GM08714 (cell line): ENCODE results near the gene GPR137C.

Experiments used
- H3K4me3 ChIP-seq: fragments of 200-500 bp; sonication (Bioruptor generic); 2 replicates; pipeline ENCODE4 v1.5.1; 2014; ENCODE audit warnings: mild to moderate bottlenecking, low read length, inconsistent platforms
- ZNF274 ChIP-seq: IDR thresholded peaks from 2 replicates; pipeline ENCODE4 v1.6.1; 2012; ENCODE audit warnings: mild to moderate bottlenecking, low read depth, low read length

The GPR137C gene

DNA sequence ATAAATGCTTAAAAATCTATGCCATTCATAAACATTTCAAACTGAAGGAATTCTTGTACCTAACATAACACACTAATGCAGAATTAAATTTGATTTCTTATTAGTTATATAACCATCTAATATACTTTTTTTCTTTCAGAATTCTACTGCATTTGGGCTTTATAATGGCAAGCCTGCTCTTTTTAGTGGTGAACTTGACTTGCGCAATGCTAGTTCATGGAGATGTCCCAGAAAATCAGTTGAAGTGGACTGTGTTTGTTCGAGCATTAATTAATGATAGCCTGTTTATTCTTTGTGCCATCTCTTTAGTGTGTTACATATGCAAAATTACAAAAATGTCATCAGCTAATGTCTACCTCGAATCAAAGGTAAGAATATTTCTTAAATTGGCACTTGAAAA lies 47.3 kb downstream of the GPR137C start:
- no peak overlapping the region for H3K4me3 ChIP-seq
- TF ChIP-seq ZNF274, result no peak

DNA sequence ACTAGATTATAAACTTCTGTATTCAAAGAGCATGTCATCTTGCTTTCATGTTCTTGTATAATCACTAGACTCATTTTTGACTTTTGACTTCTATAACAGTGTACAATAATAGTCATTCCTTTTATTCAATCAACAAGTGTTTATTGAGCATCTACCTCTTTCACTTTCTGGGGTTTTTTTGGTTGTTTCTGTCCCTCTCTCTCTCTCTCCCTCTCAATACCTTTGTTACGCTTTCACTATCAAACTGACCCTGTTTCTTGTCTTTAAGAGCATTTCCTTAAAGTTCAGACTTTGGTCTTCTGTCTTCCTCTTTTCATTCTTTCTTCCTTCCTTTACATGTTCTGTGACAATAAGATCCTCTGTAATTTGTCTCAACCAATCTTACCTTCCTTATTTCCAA lies 49.5 kb downstream of the GPR137C start:
- no peak overlapping the region for H3K4me3 ChIP-seq
- TF ChIP-seq ZNF274, result no peak

GRCh38 chr14:52607061-52607460 lies 54.4 kb downstream of the GPR137C start:
- no peak overlapping the region for H3K4me3 ChIP-seq
- no peak for TF ChIP-seq ZNF274

DNA sequence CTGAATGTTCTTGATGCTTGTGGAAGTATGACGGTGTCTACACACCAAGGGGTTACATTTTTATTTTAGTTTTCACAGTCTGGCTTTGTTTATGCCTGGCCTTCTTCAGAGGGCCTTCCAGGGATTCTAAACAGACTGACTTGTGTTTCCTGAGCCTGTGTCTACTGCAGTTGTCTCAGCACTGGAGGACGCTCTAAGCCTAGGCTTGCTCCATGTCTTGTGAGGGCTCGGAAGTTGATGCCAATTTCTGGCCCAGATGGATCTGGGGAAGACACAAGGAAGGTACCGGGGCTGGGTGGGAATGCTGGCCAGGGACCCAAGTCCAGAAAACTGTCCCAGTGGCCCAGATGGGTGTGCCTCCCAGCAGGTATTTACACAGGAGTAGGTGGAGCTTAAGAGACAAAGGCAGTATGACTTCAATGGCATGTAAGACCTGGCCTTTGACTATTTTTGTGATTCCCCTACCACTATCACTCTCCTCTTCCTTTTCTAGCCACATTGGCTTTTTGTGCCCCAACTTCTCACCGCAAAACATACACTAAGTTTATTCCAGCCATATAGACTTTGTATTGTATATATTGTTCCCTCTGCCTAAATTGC lies 56.9 kb downstream of the GPR137C start:
- no peak for TF ChIP-seq ZNF274
- no peak overlapping the region for H3K4me3 ChIP-seq

DNA sequence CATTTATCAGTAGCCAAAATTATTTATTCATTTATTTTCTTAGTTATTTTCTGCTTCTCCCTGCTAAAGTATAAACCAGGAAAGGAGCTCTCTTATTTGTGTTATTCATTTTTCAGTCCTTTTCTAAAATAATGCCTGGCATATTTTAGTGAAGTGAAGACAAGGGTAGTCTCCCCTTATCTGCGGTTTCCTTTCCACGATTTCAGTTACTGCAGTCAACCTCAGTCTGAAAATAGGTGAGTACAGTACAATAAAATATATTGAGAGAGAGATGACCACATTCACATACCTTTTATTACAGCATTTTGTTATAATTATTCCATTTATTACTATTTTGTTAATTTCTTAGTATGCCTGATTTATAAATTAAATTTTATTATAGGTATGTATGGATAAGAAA lies 57.6 kb downstream of the GPR137C start:
- TF ChIP-seq ZNF274, result no peak

GRCh38 chr14:52618602-52619001 lies 66.0 kb downstream of the GPR137C start:
- TF ChIP-seq ZNF274, result no peak

More for the DNA sequence above, 57.6 kb downstream of the GPR137C start:
- no peak overlapping the region for H3K4me3 ChIP-seq

GRCh38 chr14:52619687-52620086 lies 67.1 kb downstream of the GPR137C start:
- no peak overlapping the region for H3K4me3 ChIP-seq
- TF ChIP-seq ZNF274, result no peak

More at GRCh38 chr14:52618602-52619001, 66.0 kb downstream of the GPR137C start:
- H3K4me3 ChIP-seq, result no peak overlapping the region

GRCh38 chr14:52640137-52640536 lies 87.5 kb downstream of the GPR137C start:
- no peak for TF ChIP-seq ZNF274
- H3K4me3 ChIP-seq, result no peak overlapping the region

DNA sequence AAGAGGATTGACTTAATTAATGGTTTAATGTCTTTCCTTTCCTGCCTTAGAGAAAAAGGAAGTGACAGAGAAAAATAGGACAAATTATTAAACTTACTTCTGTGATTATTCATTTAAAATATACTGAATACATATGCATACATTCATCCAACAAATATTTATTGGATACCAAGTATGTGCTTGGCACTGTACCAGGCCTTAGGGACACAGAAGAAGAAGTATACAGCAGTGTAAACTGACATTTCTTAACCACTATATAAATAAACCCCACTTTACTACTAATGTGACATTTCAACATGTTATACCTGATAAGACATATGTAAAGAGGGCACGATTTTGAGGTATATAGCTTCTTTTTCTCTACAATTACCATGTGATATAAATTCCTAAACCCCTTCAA lies 89.1 kb downstream of the GPR137C start:
- TF ChIP-seq ZNF274, result no peak
- no peak overlapping the region for H3K4me3 ChIP-seq

DNA sequence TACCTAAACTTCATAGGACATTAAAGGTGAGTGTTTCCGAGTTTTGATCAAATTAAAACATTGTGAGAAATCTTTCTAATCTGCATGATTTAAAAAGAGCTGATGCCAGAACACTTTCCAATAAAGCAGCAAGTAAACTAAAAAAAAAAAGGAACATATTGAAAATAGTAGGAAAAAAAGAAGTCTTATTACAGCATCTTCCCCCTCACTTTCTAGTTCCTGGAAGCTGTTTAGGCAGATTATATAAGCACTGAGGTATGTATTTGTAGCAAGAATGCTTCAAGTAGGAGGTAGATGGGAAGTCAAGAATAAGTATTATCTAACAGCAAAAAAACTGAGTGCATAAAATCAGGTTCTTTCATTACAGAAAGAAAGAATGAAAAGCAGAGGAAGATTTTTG lies 96.9 kb downstream of the GPR137C start:
- H3K4me3 ChIP-seq, result no peak overlapping the region
- no peak for TF ChIP-seq ZNF274

DNA sequence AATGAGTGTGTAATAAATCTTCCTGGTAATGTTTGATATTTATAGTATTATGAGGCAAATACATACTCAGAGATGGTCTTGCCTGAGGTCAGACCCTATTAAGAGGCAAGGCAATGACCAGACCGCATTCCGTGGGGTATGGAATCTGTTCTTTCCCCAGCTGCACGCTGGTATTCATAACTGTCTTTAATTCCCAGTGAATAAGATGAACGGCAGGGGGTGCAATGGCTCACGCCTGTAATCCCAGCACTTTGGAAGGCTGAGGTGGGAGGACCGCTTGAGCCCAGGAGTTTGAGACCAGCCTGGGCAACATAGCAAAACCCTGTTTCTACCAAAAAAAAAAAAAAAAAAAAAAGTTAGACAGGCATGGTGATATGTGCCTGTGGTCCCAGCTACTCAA lies 98.1 kb downstream of the GPR137C start:
- TF ChIP-seq ZNF274, result no peak
- no peak overlapping the region for H3K4me3 ChIP-seq

DNA sequence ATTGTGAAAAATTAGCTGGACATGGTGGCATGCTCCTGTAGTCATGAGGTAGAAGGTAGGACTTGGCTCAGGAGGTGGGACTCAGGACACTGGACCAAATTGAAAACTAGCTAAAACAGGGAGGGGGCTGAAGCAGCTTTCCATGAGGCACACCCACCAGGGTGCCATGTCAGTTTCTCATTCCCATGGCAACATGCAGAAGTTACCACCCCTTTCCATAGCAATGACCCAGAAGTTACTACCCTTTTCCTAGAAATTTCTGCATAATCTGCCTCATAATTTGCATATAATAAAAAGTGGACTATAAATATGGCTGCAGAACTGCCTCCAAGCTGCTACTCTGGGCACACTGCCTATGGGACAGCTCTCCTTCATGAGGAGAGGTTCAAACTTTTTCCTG lies 104.3 kb downstream of the GPR137C start:
- TF ChIP-seq ZNF274, result no peak
- no peak overlapping the region for H3K4me3 ChIP-seq

- H3K4me3 ChIP-seq, result no peak overlapping the region
- no peak for TF ChIP-seq ZNF274
These were observed 107.7 kb downstream of the GPR137C start for GRCh38 chr14:52660325-52660724.

DNA sequence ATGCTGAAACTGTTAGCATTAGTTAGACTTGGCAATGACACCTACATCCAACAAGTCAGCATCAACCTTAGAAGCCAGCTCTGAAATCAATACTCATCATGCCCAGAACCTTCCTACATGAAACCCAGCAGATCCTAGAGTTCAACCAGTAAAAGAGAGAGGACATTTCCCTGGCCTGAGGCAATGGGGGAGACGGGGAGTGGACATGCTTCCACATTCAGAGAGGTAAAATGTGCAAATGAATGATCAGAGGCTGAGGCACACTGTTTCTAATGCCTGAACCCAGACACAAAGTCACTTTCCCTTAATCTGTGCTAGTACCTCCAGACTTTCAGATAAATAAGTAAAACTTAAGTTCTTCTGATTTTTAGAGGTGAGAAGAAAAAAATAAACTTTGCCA lies 108.2 kb downstream of the GPR137C start:
- no peak for TF ChIP-seq ZNF274
- no peak overlapping the region for H3K4me3 ChIP-seq

GRCh38 chr14:52661314-52661713 lies 108.7 kb downstream of the GPR137C start:
- no peak for TF ChIP-seq ZNF274

DNA sequence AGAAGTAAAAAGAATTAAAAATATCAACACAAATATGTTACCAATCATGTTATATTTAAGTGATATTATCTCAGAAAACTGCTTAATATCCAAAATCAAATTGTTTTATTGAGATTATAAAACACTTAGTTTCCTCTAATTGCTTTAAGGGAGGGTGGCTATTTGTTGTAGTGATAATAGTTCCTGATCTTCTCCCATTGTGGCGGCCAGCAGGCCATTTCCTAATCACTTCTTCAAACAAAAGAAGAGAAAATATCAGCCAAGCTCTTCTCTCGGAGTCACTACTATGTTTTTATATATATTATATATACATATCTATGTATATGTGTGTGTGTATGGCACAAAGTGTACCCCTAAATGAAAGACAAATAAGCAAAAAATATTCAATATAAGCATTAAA lies 111.2 kb downstream of the GPR137C start:
- TF ChIP-seq ZNF274, result no peak
- no peak overlapping the region for H3K4me3 ChIP-seq

More at GRCh38 chr14:52661314-52661713, 108.7 kb downstream of the GPR137C start:
- no peak overlapping the region for H3K4me3 ChIP-seq
